Kasumi-1 (cell line): Measurements from ENCODE around the gene SPEM2.

Source experiments
- DNase-seq, 2 experiments: peaks; one replicate each; lab custom pipeline; 2025; lab: John Stamatoyannopoulos, UW

The SPEM2 gene

GRCh38 chr17:7403977-7404736 is 21.3 kb upstream of the SPEM2 start, which contains the start of gene TMEM256:
Gene TMEM256 (minus strand): TSS chr17:7404097. CDS start chr17:7404084, 13 bp downstream.
- DNase-seq: peak; percentile 88 to 92

GRCh38 chr17:7404737-7405349 is 20.6 kb upstream of the SPEM2 start:
- DNase-seq: no peak

- DNase-seq: no peak
Measured at GRCh38 chr17:7405350-7406234, 19.8 kb upstream of the SPEM2 start.

GRCh38 chr17:7406235-7406825 is 19.1 kb upstream of the SPEM2 start:
- no peak for DNase-seq

GRCh38 chr17:7407082-7407481 is 18.3 kb upstream of the SPEM2 start:
- no peak for DNase-seq

- no peak for DNase-seq
Measured at GRCh38 chr17:7407485-7408251, 17.7 kb upstream of the SPEM2 start, which contains the start of gene NLGN2. Gene NLGN2 (plus strand): TSS chr17:7407845. CDS start chr17:7408256, 411 bp downstream.

GRCh38 chr17:7408252-7408727 is 17.1 kb upstream of the SPEM2 start:
- DNase-seq: no peak

- DNase-seq: no peak
Measured at GRCh38 chr17:7408863-7409262, 16.6 kb upstream of the SPEM2 start.

- DNase-seq: no peak
Measured at GRCh38 chr17:7409716-7410115, 15.7 kb upstream of the SPEM2 start.

- DNase-seq: no peak
Measured at GRCh38 chr17:7410634-7411426, 14.6 kb upstream of the SPEM2 start.

GRCh38 chr17:7411427-7411750 is 14.0 kb upstream of the SPEM2 start:
- no peak for DNase-seq

- DNase-seq: no peak
Measured at GRCh38 chr17:7413346-7413985, 11.9 kb upstream of the SPEM2 start.

GRCh38 chr17:7414837-7415236 is 10.6 kb upstream of the SPEM2 start:
- DNase-seq: no peak

- no peak for DNase-seq
Measured at GRCh38 chr17:7415784-7416183, 9.6 kb upstream of the SPEM2 start.

GRCh38 chr17:7416323-7416722 is 9.1 kb upstream of the SPEM2 start:
- no peak for DNase-seq

- DNase-seq: no peak
Measured at GRCh38 chr17:7417056-7417655, 8.3 kb upstream of the SPEM2 start.

GRCh38 chr17:7418472-7419152 is 6.8 kb upstream of the SPEM2 start:
- no peak for DNase-seq

- no peak for DNase-seq
Measured at GRCh38 chr17:7419819-7420610, 5.4 kb upstream of the SPEM2 start, which contains the start of gene SPEM1. Gene SPEM1 (plus strand): TSS chr17:7420324. CDS start chr17:7420385, 61 bp downstream.
